Body of pancreas (tissue), 4 donors: Measurements from ENCODE around the gene MAGED1.

Source experiments
- POLR2A ChIP-seq, 3 donors: fragments of 450-650 bp; IDR thresholded peaks; one replicate each; pipeline ENCODE4 v1.6.1; 2016; ENCODE audit warnings: antibody characterized with exemption in 3 of 3, mild to moderate bottlenecking in 2 of 3
- TF ChIP-seq, protein P1 (sequence below), 7 experiments: fragments of 450-650 bp in 4 of 7; fragments of 200-600 bp in 3 of 7; sonication (generic) in 3 of 7; IDR thresholded peaks; one replicate each; pipeline ENCODE4 v1.5.1; 2016 to 2019; ENCODE audit warnings: antibody characterized with exemption in 7 of 7

- TF ChIP-seq, protein P1, sequence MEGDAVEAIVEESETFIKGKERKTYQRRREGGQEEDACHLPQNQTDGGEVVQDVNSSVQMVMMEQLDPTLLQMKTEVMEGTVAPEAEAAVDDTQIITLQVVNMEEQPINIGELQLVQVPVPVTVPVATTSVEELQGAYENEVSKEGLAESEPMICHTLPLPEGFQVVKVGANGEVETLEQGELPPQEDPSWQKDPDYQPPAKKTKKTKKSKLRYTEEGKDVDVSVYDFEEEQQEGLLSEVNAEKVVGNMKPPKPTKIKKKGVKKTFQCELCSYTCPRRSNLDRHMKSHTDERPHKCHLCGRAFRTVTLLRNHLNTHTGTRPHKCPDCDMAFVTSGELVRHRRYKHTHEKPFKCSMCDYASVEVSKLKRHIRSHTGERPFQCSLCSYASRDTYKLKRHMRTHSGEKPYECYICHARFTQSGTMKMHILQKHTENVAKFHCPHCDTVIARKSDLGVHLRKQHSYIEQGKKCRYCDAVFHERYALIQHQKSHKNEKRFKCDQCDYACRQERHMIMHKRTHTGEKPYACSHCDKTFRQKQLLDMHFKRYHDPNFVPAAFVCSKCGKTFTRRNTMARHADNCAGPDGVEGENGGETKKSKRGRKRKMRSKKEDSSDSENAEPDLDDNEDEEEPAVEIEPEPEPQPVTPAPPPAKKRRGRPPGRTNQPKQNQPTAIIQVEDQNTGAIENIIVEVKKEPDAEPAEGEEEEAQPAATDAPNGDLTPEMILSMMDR (IDR thresholded peaks at IDR 0.05) = no peak
- TF ChIP-seq POLR2A (IDR thresholded peaks at IDR 0.05) = no peak
Measured at GRCh38 chrX:51862920-51863319, 30.5 kb upstream of the MAGED1 start.
